GM12873 (cell line): ENCODE results near the gene FAM120B.

Experiments used
- CTCF ChIP-seq: IDR thresholded peaks from 2 replicates; pipeline ENCODE4 v1.5.1; 2012; ENCODE audit warnings: low read depth, mild to moderate bottlenecking, moderate library complexity, low read length, control low read depth; ENCODE audit not compliant: insufficient read depth; ENCODE audit errors: missing control alignments

FAM120B gene

DNA sequence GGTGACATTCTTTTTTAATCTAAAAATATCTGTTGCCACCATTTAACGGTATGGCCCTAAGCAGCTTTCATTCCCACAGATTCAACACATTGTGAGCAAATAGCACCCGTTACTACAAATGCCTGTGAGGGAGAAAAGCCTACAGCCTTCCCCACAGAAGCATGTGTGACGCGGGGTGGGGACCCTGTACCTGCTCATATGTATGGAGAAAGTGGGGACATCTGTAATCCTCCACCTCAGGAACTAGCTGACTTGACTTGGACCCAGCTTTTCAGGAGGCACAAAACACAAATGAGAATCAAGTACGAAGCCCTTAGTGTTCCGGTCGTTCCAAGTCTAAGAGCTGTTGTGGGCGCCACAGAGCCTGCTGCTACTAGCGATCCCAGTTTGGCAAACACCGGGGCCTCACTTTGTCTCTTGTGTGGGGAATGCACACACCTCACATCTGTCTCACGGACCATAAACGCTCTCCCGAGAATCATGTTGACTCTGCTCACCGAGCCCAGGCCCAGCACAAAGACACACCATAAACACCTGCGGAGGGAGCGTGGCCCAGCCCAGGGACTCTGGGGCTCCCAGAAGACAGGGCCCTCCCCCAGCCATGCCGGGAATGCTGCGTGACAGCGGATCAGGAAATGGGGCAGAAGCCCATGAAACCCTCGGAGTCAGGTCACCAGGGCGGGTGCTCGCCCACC lies 37.3 kb upstream of the FAM120B start:
- TF ChIP-seq CTCF: no peak

DNA sequence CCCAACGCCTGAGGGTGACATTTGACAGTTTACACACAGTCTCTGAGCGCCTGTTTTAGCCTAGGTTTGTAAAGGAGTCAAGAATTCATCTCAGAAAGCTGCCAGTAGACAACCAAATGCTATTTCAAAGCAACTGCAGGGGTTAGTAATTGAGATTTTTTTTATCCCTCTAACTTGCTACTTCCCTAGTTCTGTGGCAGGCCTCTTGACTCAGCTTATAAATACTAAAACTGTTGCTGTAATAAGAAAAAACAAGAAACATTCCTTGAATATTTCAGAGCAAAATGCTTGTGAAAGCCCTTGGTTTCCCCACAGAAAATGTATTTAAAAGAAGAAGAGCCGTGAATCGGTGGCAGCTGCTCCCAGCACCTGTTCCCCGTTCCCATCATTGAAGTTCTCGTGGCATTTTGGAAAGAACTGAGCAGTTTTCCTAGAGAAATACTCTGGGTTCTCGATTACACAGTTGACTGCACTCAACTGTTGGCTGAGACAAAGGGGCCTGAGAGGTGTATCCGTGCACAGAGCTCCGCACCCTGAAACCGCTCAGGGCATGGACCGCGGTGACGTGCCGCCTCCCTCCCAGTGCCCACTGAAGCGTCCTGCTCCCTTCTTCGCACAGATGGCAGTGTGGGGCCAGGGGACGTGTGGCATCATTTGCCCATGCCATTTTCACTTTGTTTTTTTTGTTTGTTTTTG lies 36.6 kb upstream of the FAM120B start:
- no peak for TF ChIP-seq CTCF

GRCh38 chr6:170270984-170271593 lies 35.5 kb upstream of the FAM120B start:
- no peak for TF ChIP-seq CTCF

GRCh38 chr6:170271771-170272314 lies 34.7 kb upstream of the FAM120B start:
- no peak for TF ChIP-seq CTCF

DNA sequence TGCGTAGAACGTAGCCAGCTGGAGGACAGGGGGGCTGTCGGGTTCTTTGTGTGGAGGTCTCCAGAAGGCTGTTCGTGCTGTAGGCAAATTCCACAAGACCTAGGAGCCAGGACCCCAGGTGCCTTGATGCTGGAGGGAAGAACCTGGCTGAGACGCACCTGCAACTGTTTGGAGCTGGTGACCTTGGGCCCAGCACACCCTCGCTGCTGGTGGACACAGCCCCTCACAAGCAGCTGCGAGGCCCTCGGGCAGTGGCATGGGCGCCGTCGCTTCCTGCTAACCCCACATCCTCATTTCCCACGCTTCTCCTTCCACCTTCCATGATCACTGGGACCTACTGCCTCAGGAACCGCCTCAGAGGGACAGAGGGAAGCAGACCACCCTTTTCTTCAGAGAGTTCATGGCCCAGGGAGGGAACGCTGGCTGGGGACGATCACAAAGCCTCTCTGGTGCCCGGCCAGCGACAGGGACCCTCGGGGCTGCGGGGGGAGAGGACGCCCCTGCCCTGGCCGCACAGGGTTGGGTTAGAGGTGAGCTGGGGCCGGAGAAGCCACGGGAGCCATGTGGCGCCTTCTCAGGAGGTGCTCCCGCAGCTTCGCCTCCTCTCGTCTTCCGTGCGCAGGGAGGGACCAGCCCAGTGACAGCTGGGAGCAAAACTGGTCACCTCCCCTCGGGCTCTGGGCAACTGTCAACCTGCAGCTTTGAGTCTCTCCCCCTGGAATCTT lies 34.1 kb upstream of the FAM120B start:
- TF ChIP-seq CTCF: no peak

DNA sequence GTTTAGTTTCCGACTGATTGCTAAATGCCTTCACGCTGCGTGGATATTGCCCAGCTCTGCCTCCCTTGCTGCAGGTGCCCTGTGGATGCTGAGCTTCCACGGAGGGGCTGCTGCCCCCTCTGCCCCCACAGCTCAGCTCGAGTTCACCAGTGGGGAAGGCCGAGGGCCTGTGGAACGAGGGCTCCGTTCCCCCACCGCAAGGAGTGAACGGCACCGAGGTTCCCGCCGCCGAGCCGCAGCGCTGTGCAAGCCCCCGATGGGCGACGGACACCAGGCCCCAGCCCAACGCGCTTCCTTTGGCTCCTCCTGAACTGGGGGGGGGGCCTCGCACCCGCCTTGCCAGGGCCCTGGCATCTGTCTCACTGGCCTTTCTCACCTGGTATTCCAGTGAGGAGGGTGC lies 33.4 kb upstream of the FAM120B start:
- no peak for TF ChIP-seq CTCF
